ENCODE measurements around the gene C1orf21. TPM values are rescaled to one million over a fixed set of nuclear protein-coding genes. Genes with fewer than 3 reads are reported as not detected.

The C1orf21 gene
- total and polyA plus RNA-seq, 2 donors (not counting 1 experiment from before 2014, with no cell fraction given) = under 0.01 to 0.32 TPM

DNA sequence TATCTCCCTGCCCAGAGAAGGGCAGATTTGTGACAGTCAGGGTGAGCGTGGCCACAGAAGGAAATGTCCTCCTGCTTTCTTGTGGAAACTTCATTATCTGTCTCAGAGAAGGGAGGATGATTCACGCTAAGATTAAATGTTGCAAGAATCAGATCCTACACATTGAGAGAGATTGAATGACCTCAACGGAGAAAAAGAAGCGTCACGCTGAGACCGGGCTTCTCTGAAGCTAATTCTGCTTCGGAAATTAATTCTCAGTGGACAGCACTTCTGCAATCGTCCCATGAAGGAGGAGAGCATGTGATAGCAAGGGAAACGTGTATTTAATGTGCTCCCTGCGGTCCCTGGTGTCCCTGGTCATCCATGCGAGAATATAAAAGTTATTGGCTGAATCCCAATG lies 19.8 kb upstream of the C1orf21 start:
- ATAC-seq (ENCODE audit: low read depth) = no peak
- intact Hi-C loops (cut with micrococcal nuclease) = no loop called here
- Histone ChIP-seq H3K36me3 (replicated peaks in 1 of 2; ENCODE audit: control extremely low read depth in 1 of 2, control insufficient read depth in 1 of 2, extremely low read depth in 1 of 2, insufficient read depth in 2 of 2, low read length in 1 of 2) (no peaks in the 10 kb centered on the region), H3K27me3 (replicated peaks in 1 of 4; ENCODE audit: control extremely low read depth in 1 of 4, control insufficient read depth in 3 of 4, insufficient read depth in 4 of 4, low read length in 3 of 4) (no peaks in the 10 kb centered on the region), H3K9ac (ENCODE audit: low read length) (no peak overlapping the region), H3K9me3 (ENCODE audit: control extremely low read depth in 1 of 3, control insufficient read depth in 2 of 3, insufficient read depth in 1 of 3, low read length in 2 of 3) (no peaks in the 10 kb centered on the region), H2AFZ (ENCODE audit: insufficient read depth, low read depth, low read length, poor library complexity, severe bottlenecking) (no peak overlapping the region), H3K79me2 (ENCODE audit: control insufficient read depth, insufficient read depth, low read length) (no peaks in the 10 kb centered on the region), H3K27ac (ENCODE audit: low read length in 2 of 2) (no peak overlapping the region), H4K20me1 (ENCODE audit: control insufficient read depth, insufficient read depth, low read length, poor library complexity, severe bottlenecking) (no peaks in the 10 kb centered on the region), H3K4me1 (ENCODE audit: control insufficient read depth in 2 of 2, insufficient read depth in 2 of 2, low read length in 2 of 2) (no peaks in the 10 kb centered on the region), H3K4me2 (replicated peaks; ENCODE audit: low read depth, low read length, poor library complexity, severe bottlenecking) (no peak overlapping the region), H3K4me3 (ENCODE audit: control extremely low read depth in 1 of 5, extremely low read depth in 1 of 5, insufficient read depth in 1 of 5, low read depth in 2 of 5, low read length in 4 of 5) (no peak overlapping the region)
- no peaks in the 10 kb centered on the region for H3K9me3 Mint-ChIP-seq (ENCODE audit: insufficient read depth)
- 88% methylated on average over 9 of the region's 11 CpGs for WGBS (ENCODE audit: insufficient coverage)
- no peak for TF ChIP-seq EZH2 (IDR thresholded peaks at IDR 0.05; ENCODE audit: borderline replicate concordance, insufficient read depth, low read depth, low read length, poor library complexity, severe bottlenecking)
- no peak for TF ChIP-seq CTCF (IDR thresholded peaks at IDR 0.05)
- H3K4me3 Mint-ChIP-seq = no peak overlapping the region
- ChIA-PET CTCF (no interaction called here), POLR2A (no interaction called here)
- H3K27ac Mint-ChIP-seq = no peak overlapping the region
- no peaks in the 10 kb centered on the region for H3K4me1 Mint-ChIP-seq
- H3K27me3 Mint-ChIP-seq = peaks cover 9% of the 10 kb centered on the region
- no peak for DNase-seq

DNA sequence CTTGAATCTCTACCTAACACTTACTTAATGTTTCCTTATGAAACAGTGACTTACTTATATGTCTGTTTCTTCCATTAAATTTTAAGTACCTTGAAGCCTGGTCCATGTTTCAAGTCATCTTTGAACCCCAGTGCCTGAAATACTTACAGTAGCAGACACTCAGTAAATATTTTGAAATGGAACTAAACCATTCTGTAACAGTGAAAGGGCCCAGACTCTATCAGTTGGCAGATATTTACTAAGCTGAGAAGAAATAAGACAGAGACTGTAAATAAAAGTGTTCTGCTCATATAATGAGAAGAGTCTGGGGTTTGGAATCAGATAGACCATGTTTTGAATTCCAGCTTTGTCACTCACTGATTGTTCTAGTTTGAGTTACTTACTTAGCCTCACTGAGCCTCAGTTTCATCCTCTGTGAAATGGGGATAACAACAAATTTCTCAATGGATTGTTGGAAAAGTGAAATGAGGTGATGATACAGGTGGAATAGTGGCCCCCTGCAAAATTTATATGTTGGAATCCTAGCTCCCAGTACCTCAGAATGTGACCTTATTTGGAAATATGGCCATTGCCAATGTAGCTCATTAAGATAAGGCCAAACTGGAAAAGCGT lies 19.3 kb upstream of the C1orf21 start:
- ChIA-PET POLR2A (no interaction called here), CTCF (no interaction called here)
- no peak overlapping the region for H3K4me3 ChIP-seq (ENCODE audit: control extremely low read depth in 1 of 5, extremely low read depth in 1 of 5, insufficient read depth in 1 of 5, low read depth in 2 of 5, low read length in 4 of 5)
- H3K9ac ChIP-seq (ENCODE audit: low read length) = no peak overlapping the region
- no peaks in the 10 kb centered on the region for H3K9me3 Mint-ChIP-seq (ENCODE audit: insufficient read depth)
- intact Hi-C loops (cut with micrococcal nuclease) = no loop called here
- H4K20me1 ChIP-seq (ENCODE audit: control insufficient read depth, insufficient read depth, low read length, poor library complexity, severe bottlenecking) = no peaks in the 10 kb centered on the region
- no peaks in the 10 kb centered on the region for H3K4me1 Mint-ChIP-seq
- H3K27me3 Mint-ChIP-seq = peaks cover 9% of the 10 kb centered on the region
- H3K4me2 ChIP-seq (replicated peaks; ENCODE audit: low read depth, low read length, poor library complexity, severe bottlenecking) = no peak overlapping the region
- no peaks in the 10 kb centered on the region for H3K27me3 ChIP-seq (replicated peaks in 1 of 4; ENCODE audit: control extremely low read depth in 1 of 4, control insufficient read depth in 3 of 4, insufficient read depth in 4 of 4, low read length in 3 of 4)
- no peak overlapping the region for H2AFZ ChIP-seq (ENCODE audit: insufficient read depth, low read depth, low read length, poor library complexity, severe bottlenecking)
- no peaks in the 10 kb centered on the region for H3K36me3 ChIP-seq (replicated peaks in 1 of 2; ENCODE audit: control extremely low read depth in 1 of 2, control insufficient read depth in 1 of 2, extremely low read depth in 1 of 2, insufficient read depth in 2 of 2, low read length in 1 of 2)
- H3K27ac ChIP-seq (ENCODE audit: low read length in 2 of 2) = no peak overlapping the region
- ATAC-seq (ENCODE audit: low read depth) = no peak
- no peaks in the 10 kb centered on the region for H3K4me1 ChIP-seq (ENCODE audit: control insufficient read depth in 2 of 2, insufficient read depth in 2 of 2, low read length in 2 of 2)
- TF ChIP-seq EZH2 (IDR thresholded peaks at IDR 0.05; ENCODE audit: borderline replicate concordance, insufficient read depth, low read depth, low read length, poor library complexity, severe bottlenecking) (no peak), CTCF (IDR thresholded peaks at IDR 0.05) (no peak)
- H3K27ac Mint-ChIP-seq = no peak overlapping the region
- WGBS (ENCODE audit: insufficient coverage) = no CpG with 5 or more reads among the region's 1 CpG
- no peaks in the 10 kb centered on the region for H3K79me2 ChIP-seq (ENCODE audit: control insufficient read depth, insufficient read depth, low read length)
- no peak for DNase-seq
- no peaks in the 10 kb centered on the region for H3K9me3 ChIP-seq (ENCODE audit: control extremely low read depth in 1 of 3, control insufficient read depth in 2 of 3, insufficient read depth in 1 of 3, low read length in 2 of 3)
- no peak overlapping the region for H3K4me3 Mint-ChIP-seq
